H1 (cell line): ENCODE data around the gene COL6A2. TPM values are rescaled to one million over a fixed set of nuclear protein-coding genes. Genes with fewer than 3 reads are reported as not detected.
"Not testable (repeated sequence)": the region's sequence is repeated elsewhere in the genome, so short reads cannot be mapped to it uniquely, and the experiment has no call there.

Experiments used
- CTCF ChIA-PET: fragments of 300-600 bp; sonication (Branson Sonifier 250); formaldehyde crosslinking; loops from one replicate; lab custom pipeline; 2021; ENCODE audit not compliant: partially characterized antibody; lab: Charles Lee
- POLR2A ChIA-PET: fragments of 300-600 bp; sonication (Branson Sonifier 250); formaldehyde crosslinking; loops from one replicate; lab custom pipeline; 2021; ENCODE audit warnings: inconsistent platforms; ENCODE audit not compliant: partially characterized antibody; lab: Charles Lee
- DNase-seq, 2 experiments: peaks; one replicate each; pipeline versions ENCODE4 v3.0.0 to v3.0.0-alpha.2; 2010 to 2022; ENCODE audit warnings: low spot score in 2 of 2, low read depth in 1 of 2, mixed read lengths in 1 of 2
- FAIRE-seq: peaks from 2 replicates; lab custom pipeline; 2011; peaks lifted over from hg19 to GRCh38; lab: Jason Lieb, UNC
- H2AFZ ChIP-seq: 2 replicates; pipeline ENCODE4 v1.8.1; 2012; ENCODE audit warnings: low read length, inconsistent platforms
- H2AK5ac ChIP-seq: 2 replicates; pipeline ENCODE4 v1.6.1; 2013; ENCODE audit warnings: low read depth, low read length
- H2BK120ac ChIP-seq: replicated peaks from 2 replicates; pipeline ENCODE3; 2013; ENCODE audit warnings: low read depth, low read length, inconsistent platforms
- H2BK12ac ChIP-seq: 2 replicates; pipeline ENCODE4 v1.6.1; 2013; ENCODE audit warnings: low read depth, low read length
- H2BK15ac ChIP-seq: 2 replicates; pipeline ENCODE4 v1.6.1; 2013; ENCODE audit warnings: low read length
- H2BK20ac ChIP-seq: 2 replicates; pipeline ENCODE4 v1.6.1; 2013; ENCODE audit warnings: low read length
- H2BK5ac ChIP-seq: 2 replicates; pipeline ENCODE4 v1.6.1; 2013; ENCODE audit warnings: low read depth, low read length
- H3K14ac ChIP-seq: 2 replicates; pipeline ENCODE4 v1.6.1; 2013; ENCODE audit warnings: inconsistent platforms; ENCODE audit not compliant: insufficient read length
- H3K18ac ChIP-seq: 2 replicates; pipeline ENCODE4 v1.6.1; 2013; ENCODE audit warnings: low read length; ENCODE audit errors: extremely low read depth
- H3K23ac ChIP-seq: 2 replicates; pipeline ENCODE4 v1.6.1; 2013; ENCODE audit warnings: inconsistent platforms; ENCODE audit not compliant: insufficient read length
- H3K23me2 ChIP-seq: 2 replicates; pipeline ENCODE4 v1.6.1; 2013; ENCODE audit warnings: low read depth, low read length
- H3K27ac ChIP-seq: 2 replicates; pipeline ENCODE4 v1.6.1; 2011; ENCODE audit warnings: low read depth, low read length, inconsistent platforms
- H3K27me3 ChIP-seq, 4 experiments: replicated peaks in 1 of 4; 1 replicate in 1 of 4; 2 replicates in 3 of 4; pipeline versions ENCODE4 v1.6.1 to v1.8.1; 2011 to 2013; ENCODE audit warnings: low read length in 3 of 4, mild to moderate bottlenecking in 3 of 4, inconsistent platforms in 2 of 4, mixed read lengths in 2 of 4, moderate library complexity in 1 of 4; ENCODE audit not compliant: control insufficient read depth in 3 of 4, insufficient read depth in 3 of 4; ENCODE audit errors: extremely low read depth in 1 of 4
- H3K36me3 ChIP-seq, 4 experiments: 2 replicates each; pipeline versions ENCODE4 v1.6.1 to v1.8.1; 2011 to 2013; ENCODE audit warnings: mild to moderate bottlenecking in 4 of 4, low read length in 3 of 4, moderate library complexity in 2 of 4, control low read depth in 1 of 4, inconsistent platforms in 1 of 4; ENCODE audit not compliant: insufficient read depth in 4 of 4, control insufficient read depth in 2 of 4
- H3K4ac ChIP-seq: replicated peaks from 2 replicates; pipeline ENCODE3; 2013; ENCODE audit warnings: low read length, low read depth, mixed read lengths, inconsistent platforms; ENCODE audit not compliant: insufficient read length
- H3K4me1 ChIP-seq, 4 experiments: replicated peaks in 1 of 4; 1 replicate in 1 of 4; 2 replicates in 3 of 4; pipeline versions ENCODE4 v1.6.1 to v1.8.1; 2011 to 2013; ENCODE audit warnings: low read length in 3 of 4, inconsistent platforms in 2 of 4, mixed read lengths in 1 of 4; ENCODE audit not compliant: insufficient read depth in 4 of 4, control insufficient read depth in 3 of 4
- H3K4me2 ChIP-seq, 2 experiments: 2 replicates each; pipeline versions ENCODE4 v1.6.1 to v1.8.1; 2011 to 2013; ENCODE audit warnings: low read depth in 2 of 2, low read length in 2 of 2, control low read depth in 1 of 2, inconsistent platforms in 1 of 2, mild to moderate bottlenecking in 1 of 2; ENCODE audit not compliant: insufficient read depth in 1 of 2
- H3K4me3 ChIP-seq, 4 experiments: fragments of 200-600, 300-600 bp in 1 of 4; sonication (generic), shearing (Covaris generic), sonication (Bioruptor Twin) in 1 of 4; 2 replicates each; pipeline versions ENCODE4 v1.5.1 to v1.8.1; 2011 to 2016; ENCODE audit warnings: low read length in 4 of 4, low read depth in 3 of 4, control low read depth in 2 of 4, inconsistent platforms in 2 of 4, mild to moderate bottlenecking in 2 of 4, mixed read lengths in 1 of 4, moderate library complexity in 1 of 4; ENCODE audit not compliant: insufficient read depth in 2 of 4; ENCODE audit errors: extremely low read depth in 1 of 4
- H3K56ac ChIP-seq: replicated peaks from 2 replicates; pipeline ENCODE3; 2013; ENCODE audit warnings: low read depth, mild to moderate bottlenecking, mixed read lengths, low read length, inconsistent platforms; ENCODE audit not compliant: insufficient read length
- H3K79me1 ChIP-seq: 2 replicates; pipeline ENCODE4 v1.6.1; 2013; ENCODE audit warnings: low read depth, low read length, control low read depth
- H3K79me2 ChIP-seq, 2 experiments: 2 replicates each; pipeline versions ENCODE4 v1.6.1 to v1.8.1; 2012 to 2013; ENCODE audit warnings: low read length in 2 of 2, mild to moderate bottlenecking in 2 of 2, inconsistent platforms in 1 of 2; ENCODE audit not compliant: insufficient read depth in 2 of 2, control insufficient read depth in 1 of 2
- H3K9ac ChIP-seq, 4 experiments: replicated peaks in 1 of 4; 1 replicate in 1 of 4; 2 replicates in 3 of 4; pipeline versions ENCODE4 v1.6.1 to v1.8.1; 2011 to 2013; ENCODE audit warnings: low read depth in 3 of 4, low read length in 3 of 4, control low read depth in 2 of 4, mild to moderate bottlenecking in 2 of 4, moderate library complexity in 2 of 4, inconsistent platforms in 1 of 4; ENCODE audit errors: extremely low read depth in 1 of 4
- H3K9me3 ChIP-seq, 2 experiments: 2 replicates each; pipeline versions ENCODE4 v1.6.1 to v1.8.1; 2012 to 2013; ENCODE audit warnings: mild to moderate bottlenecking in 2 of 2, moderate library complexity in 2 of 2, control low read depth in 1 of 2, inconsistent platforms in 1 of 2, low read depth in 1 of 2, low read length in 1 of 2, mixed read lengths in 1 of 2; ENCODE audit not compliant: insufficient read depth in 2 of 2
- H4K20me1 ChIP-seq, 2 experiments: replicated peaks in 1 of 2; 2 replicates each; pipeline versions ENCODE3 to v1.8.1; 2011 to 2013; ENCODE audit warnings: inconsistent platforms in 2 of 2, low read length in 2 of 2, mild to moderate bottlenecking in 1 of 2; ENCODE audit not compliant: insufficient read depth in 2 of 2, control insufficient read depth in 1 of 2
- H4K5ac ChIP-seq: 2 replicates; pipeline ENCODE4 v1.6.1; 2013; ENCODE audit warnings: low read length, low read depth, mixed read lengths, inconsistent platforms; ENCODE audit not compliant: insufficient read length
- H4K8ac ChIP-seq: 2 replicates; pipeline ENCODE4 v1.8.0; 2013; ENCODE audit warnings: mild to moderate bottlenecking, moderate library complexity, low read length, inconsistent platforms; ENCODE audit not compliant: insufficient read depth; ENCODE audit errors: extremely low read depth
- H4K91ac ChIP-seq: replicated peaks from 2 replicates; pipeline ENCODE3; 2013; ENCODE audit warnings: low read length, mixed read lengths, inconsistent platforms; ENCODE audit not compliant: insufficient read length
- WGBS, 2 experiments: shearing (Covaris generic) in 1 of 2; methylation state at CpG; one replicate each; pipeline versions ENCODE4 v1.1.6 to v1.1.7; 2013 to 2015; ENCODE audit warnings: low lambda C conversion rate in 2 of 2, mixed read lengths in 2 of 2, inconsistent platforms in 1 of 2, low coverage in 1 of 2, missing lambda C conversion rate in 1 of 2; ENCODE audit not compliant: insufficient replicate concordance in 2 of 2, insufficient coverage in 1 of 2, insufficient read length in 1 of 2; ENCODE audit errors: extremely low coverage in 1 of 2, missing lambda C conversion rate in 1 of 2; 5-methylcytosine and 5-hydroxymethylcytosine counted together
- polyA plus RNA-seq, 7 experiments: library from polyadenylated mRNA; depleted of rRNA in 3 of 7; stranded (reverse) in 5 of 7; unstranded in 2 of 7; fragments of >200 nt in 5 of 7; fragments of 200-250 nt in 2 of 7; gene quantifications; 1 replicate in 5 of 7; 2 replicates in 1 of 7; 4 replicates in 1 of 7; pipeline versions ENCODE4 v1.2.1 to v1.2.3, GENCODE V29; 2011 to 2013; ENCODE audit warnings: missing spikeins in 2 of 7, mixed read lengths in 2 of 7
- total RNA-seq: library from RNA; stranded (reverse); fragmentation: NEBNext Ultra II Directional; extraction: Animal tissue kit (Norgen Biotek cat#: 25700); gene quantifications from 2 replicates; pipeline ENCODE4 v1.2.1, GENCODE V29; 2021

COL6A2 gene
- total and polyA plus RNA-seq, 2 of the 8 experiments (the other 6 are each of a cell fraction or from before 2014, with no cell fraction given) = 60.1 to 62.7 TPM

- POLR2A ChIA-PET = interaction anchor here (0.7 kb wide), 1 partner anchor 12 kb away, joined by 3 read pairs; no protein-coding TSS in a partner anchor
- not testable (repeated sequence) for H2AFZ ChIP-seq
Measured at GRCh38 chr21:46170436-46171193, 72.7 kb downstream of the COL6A2 start.

More at GRCh38 chr21:46170436-46171193, 72.7 kb downstream of the COL6A2 start:
- not testable (repeated sequence) for H3K4me3 ChIP-seq, H4K8ac ChIP-seq, H2BK20ac ChIP-seq, H3K14ac ChIP-seq, H3K36me3 ChIP-seq, H3K4ac ChIP-seq, H3K27me3 ChIP-seq, H2BK15ac ChIP-seq, FAIRE-seq, H3K4me2 ChIP-seq, H2AK5ac ChIP-seq, H3K18ac ChIP-seq, H3K9ac ChIP-seq, H4K91ac ChIP-seq, H2BK120ac ChIP-seq, H3K4me1 ChIP-seq, DNase-seq, H3K23me2 ChIP-seq, H3K9me3 ChIP-seq, H2BK12ac ChIP-seq, H3K23ac ChIP-seq, H4K5ac ChIP-seq, H3K27ac ChIP-seq, H4K20me1 ChIP-seq, H3K79me1 ChIP-seq, H3K56ac ChIP-seq, H2BK5ac ChIP-seq
- CTCF ChIA-PET = interaction anchor here (0.7 kb wide), 1 partner anchor 12 kb away, joined by 3 read pairs; no protein-coding TSS in a partner anchor
- peaks cover 0 to 23% of the 10 kb centered on the region in 2 experiments; a peak in 2 of 4 replicates for H3K79me2 ChIP-seq
- 100% methylated on average over 1 of the region's 1 CpG; no CpG with 5 or more reads in 1 of the 2 experiments for WGBS, 2 experiments
